Stimulated activated CD8-positive, alpha-beta memory T cell treated with anti-CD3 and anti-CD28 coated beads, Interleukin-12 subunit alpha, Interleukin-12 subunit beta, amount 100 ng/mL, for 4 hours (primary cell): ENCODE measurements around the gene WWOX.
A peak's percentile ranks its signal among the peaks of the same experiment; 100 is the strongest.

Source experiments
- DNase-seq: peaks from one replicate; pipeline ENCODE4 v3.0.0-alpha.2; 2020; ENCODE audit warnings: low read depth

The WWOX gene

GRCh38 chr16:79175286-79176057 lies 1076.0 kb downstream of the WWOX start:
- DNase-seq: no peak

DNA sequence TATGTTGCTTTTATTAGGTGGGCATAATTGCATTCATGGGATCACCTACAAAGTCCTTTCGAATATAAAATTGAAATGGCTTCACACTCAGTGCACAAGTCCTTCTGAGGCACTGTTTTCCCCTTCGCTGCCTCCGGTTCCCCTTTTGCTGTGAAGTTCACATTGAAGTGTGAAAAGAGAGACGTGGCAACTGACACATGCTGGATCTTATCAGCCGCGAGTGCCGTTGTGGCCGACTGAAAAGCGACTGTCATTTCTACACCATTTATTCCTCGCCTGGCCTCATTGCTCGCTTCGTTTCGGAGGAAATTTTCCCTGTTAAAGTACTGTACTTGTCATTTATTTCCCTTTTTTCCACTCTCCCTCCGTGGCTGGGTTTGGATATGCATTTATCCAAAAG lies 1077.6 kb downstream of the WWOX start:
- peak; percentile 4 for DNase-seq

GRCh38 chr16:79181419-79181818 lies 1082.0 kb downstream of the WWOX start:
- no peak for DNase-seq

- no peak for DNase-seq
Observed at GRCh38 chr16:79182616-79183015, 1083.2 kb downstream of the WWOX start.

- no peak for DNase-seq
Observed at GRCh38 chr16:79183571-79183970, 1084.1 kb downstream of the WWOX start.

- DNase-seq: no peak
Observed at GRCh38 chr16:79184464-79185030, 1085.1 kb downstream of the WWOX start.

- DNase-seq: no peak
Observed at GRCh38 chr16:79185711-79186110, 1086.3 kb downstream of the WWOX start.

DNA sequence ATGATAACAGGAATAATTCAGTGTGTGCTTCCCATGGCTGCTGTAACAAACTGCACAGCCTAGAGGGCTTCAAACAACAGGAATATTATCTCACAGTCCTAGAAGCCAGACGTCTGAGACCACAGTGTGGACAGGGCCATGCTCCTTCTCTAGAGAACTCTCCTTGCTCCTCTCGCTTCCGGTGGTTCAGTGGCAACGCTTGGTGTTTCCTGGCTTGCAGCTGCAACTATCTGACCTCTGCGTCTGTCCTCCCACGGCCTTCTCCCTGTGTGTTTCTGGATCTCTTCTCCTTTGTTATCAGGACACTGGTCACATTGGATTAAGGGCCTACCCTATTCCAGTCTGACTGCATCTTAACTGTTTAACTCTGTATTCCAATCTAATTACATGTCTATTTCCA lies 1086.7 kb downstream of the WWOX start:
- DNase-seq: no peak

- DNase-seq: no peak
Observed at GRCh38 chr16:79188115-79188738, 1088.8 kb downstream of the WWOX start.

DNA sequence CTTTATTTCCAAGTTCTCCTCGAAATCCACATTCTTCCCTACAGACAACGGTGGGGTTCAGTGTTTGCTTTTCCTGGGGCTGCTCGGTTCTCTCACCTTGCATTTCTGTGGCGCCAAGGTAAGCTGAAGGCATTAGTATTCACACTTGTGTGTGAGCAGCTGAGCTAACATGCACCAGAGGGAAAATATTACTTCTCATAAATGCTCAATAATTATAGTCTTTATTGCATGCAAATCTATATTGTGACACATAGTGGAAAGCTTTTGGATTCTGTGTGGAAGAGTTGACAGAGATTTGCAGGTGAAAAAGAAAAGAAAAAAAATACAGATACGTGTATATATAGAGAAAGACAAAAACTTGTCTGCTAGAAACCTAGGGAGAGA lies 1089.3 kb downstream of the WWOX start:
- no peak for DNase-seq

GRCh38 chr16:79190542-79190941 lies 1091.1 kb downstream of the WWOX start:
- no peak for DNase-seq

GRCh38 chr16:79191933-79192332 lies 1092.5 kb downstream of the WWOX start:
- DNase-seq: no peak

DNA sequence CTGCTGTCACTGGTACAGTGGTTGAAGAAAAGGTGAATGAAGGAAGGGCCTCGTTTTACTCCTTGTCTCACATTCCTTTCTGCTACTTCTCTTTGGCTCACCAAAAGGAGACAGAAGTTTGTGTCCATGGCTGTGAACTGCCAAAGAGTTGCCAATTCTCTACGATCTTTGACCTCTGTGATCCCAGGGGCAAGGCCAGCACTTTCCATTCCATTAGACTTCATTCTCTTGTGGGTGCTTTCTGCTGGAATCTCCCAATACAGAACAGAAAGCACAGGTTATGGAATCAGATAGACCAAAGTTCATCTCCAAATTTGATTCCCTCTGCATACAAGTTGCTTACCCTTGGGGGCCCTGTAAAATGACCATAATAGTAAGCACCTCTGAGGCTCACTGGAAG lies 1093.5 kb downstream of the WWOX start:
- no peak for DNase-seq

DNA sequence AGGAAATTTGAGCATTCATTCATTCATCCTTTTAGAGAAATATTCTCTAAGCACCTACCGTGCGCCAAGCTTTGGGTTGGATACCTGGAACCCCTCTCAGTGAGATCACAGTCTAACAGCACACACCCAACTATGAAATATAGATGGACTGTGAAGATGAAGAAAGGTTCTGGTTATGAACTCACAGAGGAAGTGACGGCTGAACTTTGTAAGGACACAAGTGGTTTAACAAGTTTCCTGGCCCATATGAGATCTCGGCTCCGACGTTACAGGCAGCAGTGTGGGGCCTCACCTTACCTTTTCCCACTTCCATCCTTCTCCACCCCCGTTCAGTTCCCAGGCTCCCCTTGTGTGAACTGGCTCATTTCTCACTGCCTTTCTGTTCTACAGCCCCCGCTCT lies 1094.8 kb downstream of the WWOX start:
- no peak for DNase-seq

DNA sequence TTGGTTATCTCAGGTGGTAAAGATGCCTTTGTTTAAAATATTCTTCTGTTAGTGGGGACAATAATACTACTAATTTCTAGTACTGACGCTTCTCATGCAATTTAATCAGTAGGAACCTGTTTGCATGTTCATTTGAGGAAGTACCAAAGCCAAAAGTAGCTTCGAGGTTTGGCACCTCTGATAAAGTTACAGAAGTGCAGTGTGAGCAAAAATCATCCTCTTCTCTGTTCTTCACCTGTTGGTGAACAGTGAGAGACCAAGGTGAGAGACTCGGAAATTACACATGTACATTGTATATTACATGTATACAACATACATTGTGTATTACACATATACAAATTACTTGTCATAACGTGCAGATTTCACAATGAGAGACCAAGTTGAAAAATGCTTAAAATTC lies 1096.5 kb downstream of the WWOX start:
- DNase-seq: no peak

DNA sequence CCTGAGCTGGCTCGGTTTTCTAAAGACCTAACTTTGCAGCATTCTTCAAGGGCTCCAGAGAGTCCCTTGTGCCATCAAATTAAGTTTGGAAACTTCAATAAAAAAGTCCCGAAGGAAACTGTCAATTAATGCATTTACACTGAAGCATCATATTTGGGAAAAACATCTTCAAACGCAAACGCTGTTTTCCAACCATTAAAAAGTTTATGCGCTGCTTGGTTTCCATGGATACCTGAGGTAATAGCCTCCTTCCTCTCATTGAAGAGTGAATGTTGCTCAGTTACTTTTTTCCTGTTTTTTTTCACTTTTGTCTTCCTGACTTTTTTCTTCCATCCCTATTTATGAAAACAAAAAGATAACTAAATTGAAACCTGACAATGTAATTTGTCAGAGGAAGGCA lies 1102.0 kb downstream of the WWOX start:
- no peak for DNase-seq

- no peak for DNase-seq
Observed at GRCh38 chr16:79202977-79203376, 1103.5 kb downstream of the WWOX start.

GRCh38 chr16:79204486-79204885 lies 1105.0 kb downstream of the WWOX start:
- no peak for DNase-seq

DNA sequence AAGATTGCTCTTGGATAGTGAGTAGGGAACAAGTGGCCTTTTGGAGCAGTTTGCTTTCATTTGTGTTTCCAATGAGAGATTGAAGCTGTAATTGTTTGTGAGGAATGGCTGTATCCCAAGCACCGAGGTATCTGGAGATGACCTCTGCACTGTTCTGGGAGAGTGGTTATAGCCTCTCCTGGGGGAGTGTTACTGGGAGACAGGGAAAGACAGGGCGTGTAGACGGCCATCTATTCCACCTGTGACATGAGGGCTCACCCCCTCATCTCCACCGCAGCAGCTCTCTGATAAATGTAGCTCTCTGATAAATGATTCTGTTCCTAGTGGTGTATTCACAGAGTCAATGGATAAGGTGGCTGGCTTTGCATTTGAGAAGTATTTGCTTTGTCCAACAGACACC lies 1107.4 kb downstream of the WWOX start:
- no peak for DNase-seq

DNA sequence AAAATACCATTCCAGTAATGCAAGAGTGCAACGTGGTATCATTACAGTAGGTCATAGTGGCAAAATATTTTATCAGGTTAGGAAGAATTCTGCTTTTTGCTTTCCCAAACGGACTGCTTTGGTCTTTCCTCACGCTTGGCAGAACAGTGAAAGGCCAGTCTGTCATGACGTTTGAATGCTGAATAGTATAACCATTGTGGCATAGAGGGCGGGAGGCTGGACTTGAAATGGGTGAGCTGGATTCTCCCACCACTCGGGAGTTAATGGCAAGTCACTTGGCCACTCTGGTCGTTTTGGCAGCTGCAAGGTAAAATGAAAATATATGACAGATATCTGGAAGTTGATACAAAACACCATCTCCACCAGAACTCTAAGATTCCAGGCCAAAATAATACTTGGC lies 1109.9 kb downstream of the WWOX start:
- DNase-seq: no peak

GRCh38 chr16:79210607-79211006 lies 1111.2 kb downstream of the WWOX start:
- DNase-seq: no peak

DNA sequence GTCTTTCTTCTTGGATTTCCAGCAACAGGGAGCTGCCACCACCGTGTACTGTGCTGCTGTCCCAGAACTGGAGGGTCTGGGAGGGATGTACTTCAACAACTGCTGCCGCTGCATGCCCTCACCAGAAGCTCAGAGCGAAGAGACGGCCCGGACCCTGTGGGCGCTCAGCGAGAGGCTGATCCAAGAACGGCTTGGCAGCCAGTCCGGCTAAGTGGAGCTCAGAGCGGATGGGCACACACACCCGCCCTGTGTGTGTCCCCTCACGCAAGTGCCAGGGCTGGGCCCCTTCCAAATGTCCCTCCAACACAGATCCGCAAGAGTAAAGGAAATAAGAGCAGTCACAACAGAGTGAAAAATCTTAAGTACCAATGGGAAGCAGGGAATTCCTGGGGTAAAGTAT lies 1112.1 kb downstream of the WWOX start:
- no peak for DNase-seq

DNA sequence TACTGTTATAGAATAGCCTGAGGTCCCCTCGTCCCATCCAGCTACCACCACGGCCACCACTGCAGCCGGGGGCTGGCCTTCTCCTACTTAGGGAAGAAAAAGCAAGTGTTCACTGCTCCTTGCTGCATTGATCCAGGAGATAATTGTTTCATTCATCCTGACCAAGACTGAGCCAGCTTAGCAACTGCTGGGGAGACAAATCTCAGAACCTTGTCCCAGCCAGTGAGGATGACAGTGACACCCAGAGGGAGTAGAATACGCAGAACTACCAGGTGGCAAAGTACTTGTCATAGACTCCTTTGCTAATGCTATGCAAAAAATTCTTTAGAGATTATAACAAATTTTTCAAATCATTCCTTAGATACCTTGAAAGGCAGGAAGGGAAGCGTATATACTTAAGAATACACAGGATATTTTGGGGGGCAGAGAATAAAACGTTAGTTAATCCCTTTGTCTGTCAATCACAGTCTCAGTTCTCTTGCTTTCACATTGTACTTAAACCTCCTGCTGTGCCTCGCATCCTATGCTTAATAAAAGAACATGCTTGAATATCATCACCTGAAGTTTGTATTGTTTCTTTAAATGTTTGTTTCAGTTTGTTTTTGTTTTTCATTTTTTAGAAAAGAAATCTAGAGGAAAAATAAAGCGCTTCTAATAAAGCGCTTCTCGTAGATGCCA lies 1112.8 kb downstream of the WWOX start:
- no peak for DNase-seq
